Uterus (tissue), 2 donors: ENCODE data around the gene LRIG1.

Source experiments
- POLR2A ChIP-seq, 2 donors: fragments of 450-650 bp; IDR thresholded peaks; one replicate each; pipeline ENCODE4 v1.6.1; 2016; ENCODE audit warnings: antibody characterized with exemption in 2 of 2, mild to moderate bottlenecking in 1 of 2, moderate library complexity in 1 of 2
- TF ChIP-seq, protein P1 (sequence below), 4 experiments: fragments of 200-600 bp in 2 of 4; fragments of 450-650 bp in 2 of 4; sonication (generic) in 2 of 4; IDR thresholded peaks; one replicate each; pipeline ENCODE4 v1.5.1; 2016 to 2019; ENCODE audit warnings: antibody characterized with exemption in 4 of 4, mild to moderate bottlenecking in 2 of 4, moderate library complexity in 1 of 4

DNA sequence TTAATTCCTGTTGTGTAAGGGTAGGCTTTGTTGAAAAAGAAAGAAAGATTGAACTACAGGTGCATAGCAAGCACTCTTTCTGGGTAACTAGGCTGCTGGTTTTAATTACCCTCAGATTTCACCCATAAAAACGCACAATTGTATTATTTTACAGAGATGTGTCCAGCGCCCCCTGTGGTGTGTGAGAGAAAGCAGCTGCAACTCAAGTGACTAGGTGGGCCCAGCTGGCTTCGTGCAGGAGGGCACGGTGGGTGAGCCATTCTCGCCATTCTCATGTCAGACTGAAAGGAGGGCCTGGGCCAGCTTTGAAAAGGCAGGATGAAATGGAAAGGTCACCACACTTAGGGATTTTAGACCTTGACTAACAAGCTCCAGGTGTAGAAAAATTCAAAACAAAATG, 122.6 kb downstream of the LRIG1 start:
- TF ChIP-seq, protein P1, sequence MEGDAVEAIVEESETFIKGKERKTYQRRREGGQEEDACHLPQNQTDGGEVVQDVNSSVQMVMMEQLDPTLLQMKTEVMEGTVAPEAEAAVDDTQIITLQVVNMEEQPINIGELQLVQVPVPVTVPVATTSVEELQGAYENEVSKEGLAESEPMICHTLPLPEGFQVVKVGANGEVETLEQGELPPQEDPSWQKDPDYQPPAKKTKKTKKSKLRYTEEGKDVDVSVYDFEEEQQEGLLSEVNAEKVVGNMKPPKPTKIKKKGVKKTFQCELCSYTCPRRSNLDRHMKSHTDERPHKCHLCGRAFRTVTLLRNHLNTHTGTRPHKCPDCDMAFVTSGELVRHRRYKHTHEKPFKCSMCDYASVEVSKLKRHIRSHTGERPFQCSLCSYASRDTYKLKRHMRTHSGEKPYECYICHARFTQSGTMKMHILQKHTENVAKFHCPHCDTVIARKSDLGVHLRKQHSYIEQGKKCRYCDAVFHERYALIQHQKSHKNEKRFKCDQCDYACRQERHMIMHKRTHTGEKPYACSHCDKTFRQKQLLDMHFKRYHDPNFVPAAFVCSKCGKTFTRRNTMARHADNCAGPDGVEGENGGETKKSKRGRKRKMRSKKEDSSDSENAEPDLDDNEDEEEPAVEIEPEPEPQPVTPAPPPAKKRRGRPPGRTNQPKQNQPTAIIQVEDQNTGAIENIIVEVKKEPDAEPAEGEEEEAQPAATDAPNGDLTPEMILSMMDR (IDR thresholded peaks at IDR 0.05), result peak in 1 of 4 experiments; percentile 22
- TF ChIP-seq POLR2A (IDR thresholded peaks at IDR 0.05), result no peak
